ENCODE results near the gene SOD1.

- TF ChIP-seq POLR2AphosphoS5 (IDR thresholded peaks at IDR 0.05), result no peak
- TF ChIP-seq POLR2A (IDR thresholded peaks at IDR 0.05), result no peak
Observed at GRCh38 chr21:31667132-31667531, 7.6 kb downstream of the SOD1 start.
